Gastrocnemius medialis (tissue), 4 donors: ENCODE results near the gene KIAA1586.

Experiments used
- POLR2A ChIP-seq, 2 donors: fragments of 450-650 bp; IDR thresholded peaks; one replicate each; pipeline ENCODE4 v1.6.1; 2017; ENCODE audit warnings: antibody characterized with exemption in 2 of 2, mild to moderate bottlenecking in 2 of 2, moderate library complexity in 2 of 2
- TF ChIP-seq, protein P1 (sequence below), 5 experiments: fragments of 450-650 bp in 3 of 5; fragments of 200-600 bp in 2 of 5; sonication (generic) in 2 of 5; IDR thresholded peaks in 4 of 5; conservative IDR thresholded peaks in 1 of 5; 1 replicate in 4 of 5; 2 replicates in 1 of 5; pipeline ENCODE4 v1.5.1; 2016 to 2019; ENCODE audit warnings: antibody characterized with exemption in 5 of 5, mild to moderate bottlenecking in 3 of 5, moderate library complexity in 3 of 5

DNA sequence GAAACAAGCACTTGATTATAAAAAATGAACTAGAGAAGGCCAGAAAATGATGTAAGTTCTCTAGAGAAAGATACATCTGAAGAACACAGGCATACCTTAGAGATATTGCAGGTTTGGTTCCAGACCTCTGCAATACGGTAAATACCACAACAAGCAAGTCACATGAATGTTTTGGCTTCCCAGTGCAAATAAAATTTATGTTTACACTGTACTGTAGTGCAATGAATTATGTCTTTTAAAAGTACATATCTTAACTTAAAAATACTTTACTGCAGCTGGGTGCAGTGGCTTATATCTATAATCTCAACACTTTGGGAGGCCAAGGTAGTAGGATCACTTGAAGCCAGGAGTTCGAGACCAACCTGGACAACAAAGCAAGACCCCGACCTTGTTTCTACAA, 10.9 kb upstream of the KIAA1586 start:
- TF ChIP-seq, protein P1, sequence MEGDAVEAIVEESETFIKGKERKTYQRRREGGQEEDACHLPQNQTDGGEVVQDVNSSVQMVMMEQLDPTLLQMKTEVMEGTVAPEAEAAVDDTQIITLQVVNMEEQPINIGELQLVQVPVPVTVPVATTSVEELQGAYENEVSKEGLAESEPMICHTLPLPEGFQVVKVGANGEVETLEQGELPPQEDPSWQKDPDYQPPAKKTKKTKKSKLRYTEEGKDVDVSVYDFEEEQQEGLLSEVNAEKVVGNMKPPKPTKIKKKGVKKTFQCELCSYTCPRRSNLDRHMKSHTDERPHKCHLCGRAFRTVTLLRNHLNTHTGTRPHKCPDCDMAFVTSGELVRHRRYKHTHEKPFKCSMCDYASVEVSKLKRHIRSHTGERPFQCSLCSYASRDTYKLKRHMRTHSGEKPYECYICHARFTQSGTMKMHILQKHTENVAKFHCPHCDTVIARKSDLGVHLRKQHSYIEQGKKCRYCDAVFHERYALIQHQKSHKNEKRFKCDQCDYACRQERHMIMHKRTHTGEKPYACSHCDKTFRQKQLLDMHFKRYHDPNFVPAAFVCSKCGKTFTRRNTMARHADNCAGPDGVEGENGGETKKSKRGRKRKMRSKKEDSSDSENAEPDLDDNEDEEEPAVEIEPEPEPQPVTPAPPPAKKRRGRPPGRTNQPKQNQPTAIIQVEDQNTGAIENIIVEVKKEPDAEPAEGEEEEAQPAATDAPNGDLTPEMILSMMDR (IDR thresholded peaks at IDR 0.05 in 4 of 5, conservative IDR thresholded peaks at IDR 0.05 in 1 of 5) = no peak
- TF ChIP-seq POLR2A (IDR thresholded peaks at IDR 0.05) = no peak
